Endothelial cell of umbilical vein (primary cell): ENCODE measurements around the gene TCERG1. TPM values are rescaled to one million over a fixed set of nuclear protein-coding genes. Genes with fewer than 3 reads are reported as not detected.
A peak's percentile ranks its signal among the peaks of the same experiment; 100 is the strongest.

ENCODE experiments used
- BruUV-seq: library from RNA; stranded (reverse); fragments of 400-500 nt; replicated peaks from 2 replicates; lab custom pipeline; 2021; lab: Mats Ljungman, UMichigan
- CTCF ChIA-PET: fragments of 300-600, 350-600 bp; sonication (Branson Sonifier 250); formaldehyde crosslinking; loops from one replicate; lab custom pipeline; 2021; ENCODE audit warnings: antibody characterized with exemption, inconsistent platforms; lab: Charles Lee
- POLR2A ChIA-PET: fragments of 300-600, 350-600 bp; sonication (Branson Sonifier 250); formaldehyde crosslinking; loops from one replicate; lab custom pipeline; 2021; ENCODE audit warnings: antibody characterized with exemption, inconsistent platforms; lab: Charles Lee
- DNase-seq: peaks from one replicate; pipeline ENCODE4 v3.0.0-alpha.2; 2011; ENCODE audit warnings: low read depth, low spot score
- FAIRE-seq: peaks from 2 replicates; lab custom pipeline; 2011; peaks lifted over from hg19 to GRCh38; lab: Jason Lieb, UNC
- H2AFZ ChIP-seq: 2 replicates; pipeline ENCODE4 v1.6.0; 2012; ENCODE audit warnings: low read depth, low read length, control low read depth, inconsistent platforms
- H3K27ac ChIP-seq: 2 replicates; pipeline ENCODE4 v1.5.1; 2011; ENCODE audit warnings: low read depth, mild to moderate bottlenecking, control low read depth, low read length, moderate library complexity; ENCODE audit not compliant: insufficient read depth
- H3K27me3 ChIP-seq, 2 experiments: 2 replicates each; pipeline versions ENCODE4 v1.6.0 to v1.6.1; 2011; ENCODE audit warnings: low read length in 2 of 2, mixed read lengths in 1 of 2; ENCODE audit not compliant: control insufficient read depth in 2 of 2, insufficient read depth in 2 of 2
- H3K36me3 ChIP-seq, 2 experiments: 2 replicates in 1 of 2; 3 replicates in 1 of 2; pipeline ENCODE4 v1.5.1; 2011; ENCODE audit warnings: low read length in 2 of 2, mild to moderate bottlenecking in 1 of 2, moderate library complexity in 1 of 2; ENCODE audit not compliant: control insufficient read depth in 2 of 2, insufficient read depth in 2 of 2; ENCODE audit errors: extremely low read depth in 1 of 2
- H3K4me1 ChIP-seq: 3 replicates; pipeline ENCODE4 v1.5.1; 2011; ENCODE audit warnings: mild to moderate bottlenecking, low read length; ENCODE audit not compliant: control insufficient read depth, insufficient read depth; ENCODE audit errors: extremely low read depth
- H3K4me2 ChIP-seq: 2 replicates; pipeline ENCODE4 v1.6.1; 2011; ENCODE audit warnings: low read length, control low read depth, mixed read lengths; ENCODE audit not compliant: insufficient read depth
- H3K4me3 ChIP-seq, 3 experiments: fragments of 200-600 bp in 1 of 3; sonication (generic), shearing (Covaris generic) in 1 of 3; replicated peaks in 1 of 3; 2 replicates each; pipeline ENCODE4 v1.5.1; 2011 to 2016; ENCODE audit warnings: control low read depth in 3 of 3, low read length in 3 of 3, mild to moderate bottlenecking in 2 of 3, inconsistent platforms in 1 of 3, low read depth in 1 of 3, moderate library complexity in 1 of 3; ENCODE audit not compliant: insufficient read depth in 1 of 3
- H3K79me2 ChIP-seq: 2 replicates; pipeline ENCODE4 v1.6.0; 2012; ENCODE audit warnings: low read length, inconsistent platforms; ENCODE audit not compliant: control insufficient read depth, insufficient read depth
- H3K9ac ChIP-seq: replicated peaks from 2 replicates; pipeline ENCODE3; 2011; ENCODE audit warnings: low read length, control low read depth; ENCODE audit not compliant: insufficient read depth; ENCODE audit errors: extremely low read depth
- H3K9me1 ChIP-seq: replicated peaks from 3 replicates; pipeline ENCODE4 v1.6.0; 2011; ENCODE audit warnings: mild to moderate bottlenecking, low read length; ENCODE audit not compliant: control insufficient read depth, insufficient read depth; ENCODE audit errors: extremely low read depth
- H3K9me3 ChIP-seq: replicated peaks from 2 replicates; pipeline ENCODE4 v1.5.1; 2012; ENCODE audit warnings: low read length, inconsistent platforms; ENCODE audit not compliant: control insufficient read depth, insufficient read depth
- H4K20me1 ChIP-seq: replicated peaks from 2 replicates; pipeline ENCODE3; 2011; ENCODE audit warnings: mild to moderate bottlenecking, low read length; ENCODE audit not compliant: control insufficient read depth, insufficient read depth; ENCODE audit errors: extremely low read depth
- EZH2 ChIP-seq: IDR thresholded peaks from 2 replicates; pipeline ENCODE4 v1.6.1; 2012; ENCODE audit warnings: borderline replicate concordance, low read depth, mild to moderate bottlenecking, moderate library complexity, low read length, inconsistent platforms; ENCODE audit not compliant: severe bottlenecking
- FOS ChIP-seq: IDR thresholded peaks from 2 replicates; pipeline ENCODE4 v1.6.1; 2011; ENCODE audit warnings: mild to moderate bottlenecking, low read length, moderate library complexity, borderline replicate concordance; ENCODE audit not compliant: insufficient read depth
- GATA2 ChIP-seq: IDR thresholded peaks from 2 replicates; pipeline ENCODE4 v1.7.0; 2011; ENCODE audit warnings: low read depth, mild to moderate bottlenecking, moderate library complexity, mixed read lengths, low read length; ENCODE audit not compliant: insufficient read length, insufficient read depth
- JUN ChIP-seq: IDR thresholded peaks from 2 replicates; pipeline ENCODE4 v1.6.1; 2011; ENCODE audit warnings: borderline replicate concordance, low read depth; ENCODE audit not compliant: insufficient read length, insufficient read depth
- MYC ChIP-seq: IDR thresholded peaks from one replicate; pipeline ENCODE4 v1.6.1; 2011; ENCODE audit warnings: mild to moderate bottlenecking, low read depth, low read length
- POLR2A ChIP-seq: IDR thresholded peaks from 2 replicates; pipeline ENCODE4 v1.6.1; 2012; ENCODE audit warnings: low read depth, mild to moderate bottlenecking, control low read depth, low read length
- POLR2AphosphoS5 ChIP-seq: IDR thresholded peaks from 2 replicates; pipeline ENCODE4 v1.6.1; 2012; ENCODE audit warnings: low read depth, mild to moderate bottlenecking, control low read depth, low read length, moderate library complexity; ENCODE audit not compliant: insufficient read depth
- dilution Hi-C: fragments of 300-500 bp; cut with MboI; formaldehyde crosslinking; loops from one replicate; pipeline ENCODE4 v1.15.0; 2019; ENCODE audit warnings: low sequenced_read_pairs; ENCODE audit not compliant: extremely low pct_ligation_motif_present
- intact Hi-C: fragments of 100-400 bp; cut with micrococcal nuclease; formaldehyde crosslinking; loops from one replicate; pipeline ENCODE4 v1.10.0; 2022
- polyA plus RNA-seq, 4 experiments: library from polyadenylated mRNA; depleted of rRNA in 3 of 4; stranded (reverse) in 3 of 4; unstranded in 1 of 4; fragments of >200 nt; gene quantifications; 2 replicates each; pipeline versions ENCODE4 v1.2.1 to v1.2.3, GENCODE V29; 2011 to 2012; ENCODE audit warnings: missing spikeins in 1 of 4
- total RNA-seq: library from RNA; stranded (reverse); gene quantifications from 2 replicates; pipeline ENCODE4 v1.2.3, GENCODE V29; 2021
- TF ChIP-seq, protein P1 (sequence below), 2 donors: IDR thresholded peaks; 1 replicate in 1 of 2; 2 replicates in 1 of 2; pipeline ENCODE4 v1.5.1; 2011; ENCODE audit warnings: low read length in 2 of 2, mild to moderate bottlenecking in 2 of 2, moderate library complexity in 2 of 2, control low read depth in 1 of 2, inconsistent platforms in 1 of 2, low read depth in 1 of 2; ENCODE audit not compliant: insufficient read depth in 1 of 2; ENCODE audit errors: extremely low read depth in 1 of 2
- TF ChIP-seq, protein P2 (sequence below): IDR thresholded peaks from 2 replicates; pipeline ENCODE4 v1.6.1; 2011; ENCODE audit not compliant: insufficient read depth, insufficient read length

The TCERG1 gene
- total and polyA plus RNA-seq, 2 donors (not counting 3 experiments of a cell fraction or from before 2014, with no cell fraction given), result 71.4 to 98.4 TPM

DNA sequence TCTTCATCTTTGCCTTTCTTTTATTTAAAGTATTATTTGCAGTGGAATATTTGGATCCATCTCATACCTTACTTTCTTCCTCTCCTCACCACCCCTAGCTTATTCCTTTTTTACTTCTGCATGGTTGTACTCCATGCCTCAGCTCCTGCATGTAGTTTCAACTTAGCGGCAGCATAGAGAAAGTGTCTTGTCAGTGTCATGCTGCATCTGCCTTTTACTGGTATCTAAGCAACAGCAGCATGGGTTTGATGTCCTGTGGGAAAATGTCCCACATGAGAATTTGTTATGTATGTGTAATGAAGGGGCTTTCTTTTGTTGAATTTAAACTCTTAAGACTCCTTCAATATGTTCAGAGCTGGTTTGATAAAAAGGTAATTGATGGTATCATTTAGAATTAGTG lies 20.6 kb downstream of the TCERG1 start:
- H3K36me3 ChIP-seq, result peaks cover 10 to 34% of the 10 kb centered on the region in 2 experiments

DNA sequence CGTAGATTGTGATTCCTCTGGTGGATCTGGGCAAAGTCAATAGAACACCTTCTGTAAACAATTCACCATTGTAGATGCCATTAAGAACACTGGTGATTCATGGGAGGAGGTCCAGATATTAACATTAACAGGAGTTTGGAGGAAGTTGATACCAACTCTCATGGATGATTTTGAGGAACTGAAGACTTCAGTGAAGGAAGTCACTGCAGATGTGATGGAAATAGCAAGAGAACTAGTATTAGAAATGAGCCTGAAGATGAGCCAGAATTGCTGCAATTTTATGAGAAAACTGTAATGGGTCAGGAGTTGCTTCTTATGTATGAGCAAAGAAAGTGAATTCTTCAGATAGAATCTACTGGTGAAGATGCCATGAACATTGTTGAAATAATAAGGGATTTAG lies 26.9 kb downstream of the TCERG1 start:
- H2AFZ ChIP-seq, result no peak overlapping the region
- H3K4me1 ChIP-seq, result peaks cover 30% of the 10 kb centered on the region
- H3K9me3 ChIP-seq, result no peaks in the 10 kb centered on the region
- dilution Hi-C loops, result no loop called here
- TF ChIP-seq, protein P1, sequence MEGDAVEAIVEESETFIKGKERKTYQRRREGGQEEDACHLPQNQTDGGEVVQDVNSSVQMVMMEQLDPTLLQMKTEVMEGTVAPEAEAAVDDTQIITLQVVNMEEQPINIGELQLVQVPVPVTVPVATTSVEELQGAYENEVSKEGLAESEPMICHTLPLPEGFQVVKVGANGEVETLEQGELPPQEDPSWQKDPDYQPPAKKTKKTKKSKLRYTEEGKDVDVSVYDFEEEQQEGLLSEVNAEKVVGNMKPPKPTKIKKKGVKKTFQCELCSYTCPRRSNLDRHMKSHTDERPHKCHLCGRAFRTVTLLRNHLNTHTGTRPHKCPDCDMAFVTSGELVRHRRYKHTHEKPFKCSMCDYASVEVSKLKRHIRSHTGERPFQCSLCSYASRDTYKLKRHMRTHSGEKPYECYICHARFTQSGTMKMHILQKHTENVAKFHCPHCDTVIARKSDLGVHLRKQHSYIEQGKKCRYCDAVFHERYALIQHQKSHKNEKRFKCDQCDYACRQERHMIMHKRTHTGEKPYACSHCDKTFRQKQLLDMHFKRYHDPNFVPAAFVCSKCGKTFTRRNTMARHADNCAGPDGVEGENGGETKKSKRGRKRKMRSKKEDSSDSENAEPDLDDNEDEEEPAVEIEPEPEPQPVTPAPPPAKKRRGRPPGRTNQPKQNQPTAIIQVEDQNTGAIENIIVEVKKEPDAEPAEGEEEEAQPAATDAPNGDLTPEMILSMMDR (IDR thresholded peaks at IDR 0.05; ENCODE audit: extremely low read depth in 1 of 2, insufficient read depth in 1 of 2, low read depth in 1 of 2, low read length in 2 of 2), result no peak
- TF ChIP-seq GATA2 (no peak), POLR2A (no peak), JUN (no peak), MYC (no peak), FOS (no peak), EZH2 (no peak), POLR2AphosphoS5 (no peak)
- TF ChIP-seq, protein P2, sequence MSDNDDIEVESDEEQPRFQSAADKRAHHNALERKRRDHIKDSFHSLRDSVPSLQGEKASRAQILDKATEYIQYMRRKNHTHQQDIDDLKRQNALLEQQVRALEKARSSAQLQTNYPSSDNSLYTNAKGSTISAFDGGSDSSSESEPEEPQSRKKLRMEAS, result no peak
- H3K4me3 ChIP-seq, result no peak overlapping the region
- H4K20me1 ChIP-seq, result peaks cover 2% of the 10 kb centered on the region
- H3K9ac ChIP-seq, result no peak overlapping the region
- POLR2A ChIA-PET, result no interaction called here
- CTCF ChIA-PET, result interaction anchor here (0.5 to 1.0 kb wide), 3 partner anchors 9 to 342 kb away, joined by 3 to 4 read pairs (median 3); no protein-coding TSS in a partner anchor
- H3K4me2 ChIP-seq, result no peak overlapping the region
- no peak for FAIRE-seq
- H3K36me3 ChIP-seq, result peaks cover 12 to 18% of the 10 kb centered on the region in 2 experiments
- no peak overlapping the region for H3K27ac ChIP-seq
- DNase-seq, result peak; percentile 17
- BruUV-seq, result no TSS peak
- H3K27me3 ChIP-seq, result no peaks in the 10 kb centered on the region
- no peaks in the 10 kb centered on the region for H3K9me1 ChIP-seq
- intact Hi-C loops, result loop anchor here (1.0 kb wide), 1 partner anchor 13 kb away; no protein-coding TSS in a partner anchor
- H3K79me2 ChIP-seq, result peaks cover 18% of the 10 kb centered on the region

More for the DNA sequence above, 20.6 kb downstream of the TCERG1 start:
- ChIA-PET POLR2A (no interaction called here), CTCF (interaction anchor here (0.8 to 1.5 kb wide), 9 partner anchors 9 to 721 kb away, joined by 3 to 9 read pairs (median 3); no protein-coding TSS in a partner anchor)
- no peak overlapping the region for H3K9ac ChIP-seq
- no peak overlapping the region for H3K4me2 ChIP-seq
- no peaks in the 10 kb centered on the region for H3K4me1 ChIP-seq
- H4K20me1 ChIP-seq, result peaks cover 2% of the 10 kb centered on the region
- FAIRE-seq, result no peak
- H3K27ac ChIP-seq, result no peak overlapping the region
- no peaks in the 10 kb centered on the region for H3K9me3 ChIP-seq
- H3K4me3 ChIP-seq, result no peak overlapping the region
- H3K27me3 ChIP-seq, result no peaks in the 10 kb centered on the region
- TF ChIP-seq, protein P2, result no peak
- TF ChIP-seq GATA2, result no peak
- no peaks in the 10 kb centered on the region for H3K9me1 ChIP-seq
- no peak overlapping the region for H2AFZ ChIP-seq
- peaks cover 56% of the 10 kb centered on the region for H3K79me2 ChIP-seq
- no peak for DNase-seq
- dilution Hi-C loops (no loop called here), intact Hi-C loops (no loop called here)
- BruUV-seq, result no TSS peak
